GM13976 (cell line): ENCODE results near the gene CCDC148.

Experiments
- DNase-seq: peaks from one replicate; pipeline ENCODE4 v3.0.0; 2012; ENCODE audit warnings: low spot score
- in situ Hi-C: fragments of 300-500 bp; cut with MboI; formaldehyde crosslinking; loops from one replicate; pipeline ENCODE4 v1.12.0; 2022; ENCODE audit warnings: low sequenced_read_pairs, mixed read lengths, inconsistent platforms; ENCODE audit not compliant: unreplicated experiment
- TF ChIP-seq, protein P1 (sequence below): IDR thresholded peaks from 2 replicates; pipeline ENCODE4 v1.5.1; 2012; ENCODE audit warnings: borderline replicate concordance, mild to moderate bottlenecking; ENCODE audit not compliant: insufficient read depth; ENCODE audit errors: extremely low read depth, missing control alignments, control extremely low read depth

Gene CCDC148

DNA sequence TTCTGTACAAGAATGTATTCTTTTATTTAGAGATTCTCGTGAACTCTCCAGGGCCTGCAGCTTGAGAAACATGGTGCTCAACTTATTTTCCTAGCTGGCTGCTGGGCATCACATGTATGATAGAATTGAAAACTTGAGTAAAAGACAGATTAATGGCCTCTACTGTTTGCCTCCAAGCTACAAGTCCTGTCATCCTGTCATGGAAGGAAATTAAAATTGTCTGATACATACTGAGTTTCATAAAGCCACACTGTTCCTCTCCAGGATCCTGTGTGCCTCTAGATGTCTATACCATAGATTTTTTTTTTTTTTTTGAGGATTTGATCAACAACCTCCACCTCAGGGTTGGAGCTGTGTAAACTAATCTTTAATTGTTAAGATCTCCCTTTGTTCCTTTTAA is 316.4 kb downstream of the CCDC148 start:
- DNase-seq, result no peak
- in situ Hi-C loops, result no loop called here
- TF ChIP-seq, protein P1, sequence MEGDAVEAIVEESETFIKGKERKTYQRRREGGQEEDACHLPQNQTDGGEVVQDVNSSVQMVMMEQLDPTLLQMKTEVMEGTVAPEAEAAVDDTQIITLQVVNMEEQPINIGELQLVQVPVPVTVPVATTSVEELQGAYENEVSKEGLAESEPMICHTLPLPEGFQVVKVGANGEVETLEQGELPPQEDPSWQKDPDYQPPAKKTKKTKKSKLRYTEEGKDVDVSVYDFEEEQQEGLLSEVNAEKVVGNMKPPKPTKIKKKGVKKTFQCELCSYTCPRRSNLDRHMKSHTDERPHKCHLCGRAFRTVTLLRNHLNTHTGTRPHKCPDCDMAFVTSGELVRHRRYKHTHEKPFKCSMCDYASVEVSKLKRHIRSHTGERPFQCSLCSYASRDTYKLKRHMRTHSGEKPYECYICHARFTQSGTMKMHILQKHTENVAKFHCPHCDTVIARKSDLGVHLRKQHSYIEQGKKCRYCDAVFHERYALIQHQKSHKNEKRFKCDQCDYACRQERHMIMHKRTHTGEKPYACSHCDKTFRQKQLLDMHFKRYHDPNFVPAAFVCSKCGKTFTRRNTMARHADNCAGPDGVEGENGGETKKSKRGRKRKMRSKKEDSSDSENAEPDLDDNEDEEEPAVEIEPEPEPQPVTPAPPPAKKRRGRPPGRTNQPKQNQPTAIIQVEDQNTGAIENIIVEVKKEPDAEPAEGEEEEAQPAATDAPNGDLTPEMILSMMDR, result no peak

DNA sequence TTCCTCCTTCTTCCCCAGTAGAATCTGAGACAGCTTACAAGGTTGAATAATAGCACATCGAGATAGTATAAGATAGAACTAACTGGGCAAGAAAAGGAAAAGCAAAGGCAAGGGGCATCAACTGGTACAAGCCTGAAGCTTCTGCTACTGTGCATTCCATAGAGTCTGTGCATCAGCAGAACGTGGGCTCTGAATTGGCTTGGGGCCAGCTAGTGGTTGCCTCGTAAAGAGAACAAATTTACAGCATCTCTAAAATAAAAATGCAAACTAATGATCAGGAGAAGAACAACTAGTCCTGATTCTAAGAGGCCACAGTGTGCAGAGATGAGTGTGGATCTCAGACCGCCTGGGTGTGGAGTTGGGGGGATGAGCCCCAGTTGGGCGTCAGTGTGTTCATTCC is 318.3 kb downstream of the CCDC148 start:
- in situ Hi-C loops, result no loop called here
- DNase-seq, result no peak
- TF ChIP-seq, protein P1, result no peak

DNA sequence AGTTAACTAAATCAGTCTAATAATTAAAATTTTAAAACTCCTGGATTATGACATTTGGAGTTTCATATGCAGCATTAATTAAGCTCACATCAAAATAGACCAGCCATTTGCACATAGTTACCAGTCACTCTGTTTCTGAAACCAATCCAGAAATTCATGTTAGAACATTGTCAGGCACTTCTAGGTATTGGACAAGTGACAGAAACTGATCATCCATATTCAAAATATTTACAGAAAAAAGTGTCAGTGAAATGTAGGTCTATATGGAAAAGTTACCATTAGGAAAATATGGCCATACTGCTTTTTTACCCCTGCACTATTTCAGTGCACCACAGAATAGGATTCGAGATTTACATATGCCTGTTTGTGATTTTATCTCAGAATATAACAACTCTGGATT is 321.5 kb downstream of the CCDC148 start:
- no peak for DNase-seq

DNA sequence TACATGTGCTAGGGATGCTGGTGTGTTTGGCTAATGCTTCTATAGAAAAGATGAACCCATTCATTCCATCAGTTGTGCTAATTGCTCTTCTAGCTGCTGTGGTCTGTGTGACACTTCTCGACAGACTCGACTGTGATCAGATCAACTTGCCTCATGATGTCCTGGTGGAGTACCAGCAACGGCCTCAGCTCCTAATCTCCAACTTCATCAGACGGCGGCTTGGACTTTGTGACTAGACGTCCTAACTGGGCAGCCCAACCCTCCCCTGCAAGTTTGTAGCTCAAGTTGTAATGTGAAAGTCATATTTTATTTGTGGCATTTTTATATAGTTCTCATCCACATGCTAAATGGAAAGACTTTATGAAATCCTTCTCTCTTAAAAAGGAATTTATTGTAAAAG is 321.9 kb downstream of the CCDC148 start:
- in situ Hi-C loops, result no loop called here
- TF ChIP-seq, protein P1, result no peak
- DNase-seq, result no peak

More for the DNA sequence above, 321.5 kb downstream of the CCDC148 start:
- in situ Hi-C loops, result no loop called here
- TF ChIP-seq, protein P1, result no peak

DNA sequence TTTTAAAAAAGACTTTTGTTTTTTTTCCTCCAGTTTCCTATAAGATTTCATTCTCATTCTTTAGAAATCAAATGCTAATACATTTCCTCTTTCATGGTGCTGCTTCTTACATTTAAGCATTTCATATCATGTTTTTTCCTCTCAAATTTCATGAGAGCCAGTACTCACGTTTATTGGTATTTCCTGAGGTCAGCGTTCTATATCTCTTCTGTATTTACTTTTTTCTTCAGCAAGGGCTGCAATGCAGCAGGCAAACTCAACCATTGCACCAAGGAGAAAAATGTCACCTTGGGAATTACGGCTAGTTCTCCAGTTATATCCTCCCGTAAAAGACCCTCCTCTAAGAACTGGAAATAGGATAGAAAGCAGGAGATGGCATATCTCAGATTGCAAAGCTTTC is 322.5 kb downstream of the CCDC148 start:
- DNase-seq, result no peak
- TF ChIP-seq, protein P1, result no peak
- in situ Hi-C loops, result no loop called here

DNA sequence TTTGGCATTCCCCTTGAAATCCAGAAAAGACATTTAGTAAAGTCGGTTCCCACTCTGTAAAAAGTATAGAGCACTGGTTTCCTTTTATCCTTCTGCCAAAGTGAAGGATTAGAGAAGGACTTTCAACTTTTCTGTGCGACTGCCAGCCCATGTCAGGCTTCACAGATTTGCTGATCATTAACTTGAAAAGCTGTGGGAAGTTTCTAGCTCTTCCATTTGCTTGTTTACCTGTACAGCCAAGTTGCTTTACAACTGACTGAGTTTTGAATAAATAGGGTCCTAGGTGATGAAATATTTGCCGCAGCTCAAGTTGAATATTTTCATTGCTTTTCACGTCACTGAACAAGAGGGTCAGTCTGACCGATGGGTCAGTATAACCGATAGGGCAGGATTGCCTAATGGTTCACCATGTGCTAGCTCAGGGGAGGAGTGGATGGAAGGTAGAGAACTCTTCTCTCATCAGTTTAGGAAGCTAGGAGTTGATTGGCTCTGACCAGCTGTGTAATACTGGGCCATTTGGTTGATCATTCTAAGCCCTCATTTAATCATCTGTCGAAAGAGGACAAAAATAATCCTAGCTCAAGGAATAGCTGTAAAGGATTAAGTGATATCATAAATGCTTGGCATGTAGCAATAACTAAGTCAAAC is 324.5 kb downstream of the CCDC148 start:
- in situ Hi-C loops, result no loop called here
- TF ChIP-seq, protein P1, result no peak
- DNase-seq, result no peak
